Renal cortical epithelial cell (primary cell): ENCODE results near the gene COL20A1. TPM values are rescaled to one million over a fixed set of nuclear protein-coding genes. Genes with fewer than 3 reads are reported as not detected.

Source experiments
- DNase-seq: peaks from one replicate; pipeline ENCODE4 v3.0.0-alpha.2; 2011; ENCODE audit warnings: low read depth
- total RNA-seq: library from RNA; depleted of rRNA; stranded (reverse); fragments of >200 nt; gene quantifications from 2 replicates; pipeline ENCODE4 v1.2.3, GENCODE V29; 2014

The COL20A1 gene
- total RNA-seq, 1 donor from 2014 or later: not detected

GRCh38 chr20:63362436-63363009 is 69.5 kb downstream of the COL20A1 start:
- DNase-seq: no peak

- DNase-seq: no peak
Measured at GRCh38 chr20:63363013-63363957, 70.3 kb downstream of the COL20A1 start.

GRCh38 chr20:63363981-63364561 is 71.1 kb downstream of the COL20A1 start:
- no peak for DNase-seq

GRCh38 chr20:63364801-63365585 is 72.0 kb downstream of the COL20A1 start:
- DNase-seq: no peak

GRCh38 chr20:63365601-63366389 is 72.8 kb downstream of the COL20A1 start:
- no peak for DNase-seq

GRCh38 chr20:63366390-63367365 is 73.7 kb downstream of the COL20A1 start:
- DNase-seq: no peak

- DNase-seq: no peak
Measured at GRCh38 chr20:63367446-63368055, 74.6 kb downstream of the COL20A1 start.

- no peak for DNase-seq
Measured at GRCh38 chr20:63368151-63368550, 75.2 kb downstream of the COL20A1 start.

GRCh38 chr20:63369024-63369530 is 76.1 kb downstream of the COL20A1 start:
- DNase-seq: no peak

- DNase-seq: no peak
Measured at GRCh38 chr20:63369724-63370617, 77.0 kb downstream of the COL20A1 start.

GRCh38 chr20:63370618-63371187 is 77.7 kb downstream of the COL20A1 start:
- DNase-seq: no peak

GRCh38 chr20:63371291-63371865 is 78.4 kb downstream of the COL20A1 start:
- DNase-seq: no peak

- DNase-seq: no peak
Measured at GRCh38 chr20:63372971-63373885, 80.2 kb downstream of the COL20A1 start.

- DNase-seq: no peak
Measured at GRCh38 chr20:63373996-63374395, 81.0 kb downstream of the COL20A1 start.

- peak; percentile 4 for DNase-seq
Measured at GRCh38 chr20:63374504-63374903, 81.5 kb downstream of the COL20A1 start.

GRCh38 chr20:63375438-63375837 is 82.5 kb downstream of the COL20A1 start:
- DNase-seq: no peak
